ENCODE data around the gene EBF4. TPM values are rescaled to one million over a fixed set of nuclear protein-coding genes. Genes with fewer than 3 reads are reported as not detected.
"Not testable (repeated sequence)": the region's sequence is repeated elsewhere in the genome, so short reads cannot be mapped to it uniquely, and the experiment has no call there.

Gene EBF4
- total RNA-seq, 2 donors from 2014 or later: 8.9 to 23.0 TPM

- DNase-seq: peak; percentile 84 to 89
- peaks cover 26% of the 10 kb centered on the region for H3K4me1 Mint-ChIP-seq (ENCODE audit: low read depth)
- peak; percentile 76 to 81 for ATAC-seq (replicated peaks in 1 of 2)
- peaks cover 7 to 9% of the 10 kb centered on the region in 2 donors for H3K36me3 Mint-ChIP-seq (ENCODE audit: insufficient read depth in 2 of 2)
- H3K27ac Mint-ChIP-seq: no peak overlapping the region
- peak overlapping the region; percentile 65 to 72 for H3K4me3 Mint-ChIP-seq
- H3K27me3 Mint-ChIP-seq (ENCODE audit: low read depth): peaks cover 36% of the 10 kb centered on the region
- H3K9me3 Mint-ChIP-seq: no peaks in the 10 kb centered on the region
These were observed 4.5 kb upstream of the EBF4 start for GRCh38 chr20:2688041-2688591.

- DNase-seq: no peak
- ATAC-seq (replicated peaks in 1 of 2): no peak
- H3K36me3 Mint-ChIP-seq (ENCODE audit: insufficient read depth in 2 of 2): peaks cover 7 to 9% of the 10 kb centered on the region in 2 donors
These were observed 2.4 kb upstream of the EBF4 start for GRCh38 chr20:2690213-2690612.

GRCh38 chr20:2690718-2691117, 1.9 kb upstream of the EBF4 start:
- no peak for DNase-seq
- H3K27me3 Mint-ChIP-seq (ENCODE audit: low read depth): peaks cover 45% of the 10 kb centered on the region
- no peak overlapping the region for H3K27ac Mint-ChIP-seq
- peaks cover 32% of the 10 kb centered on the region for H3K4me1 Mint-ChIP-seq (ENCODE audit: low read depth)
- peaks cover 7 to 9% of the 10 kb centered on the region in 2 donors for H3K36me3 Mint-ChIP-seq (ENCODE audit: insufficient read depth in 2 of 2)
- H3K9me3 Mint-ChIP-seq: no peaks in the 10 kb centered on the region
- ATAC-seq (replicated peaks in 1 of 2): no peak
- H3K4me3 Mint-ChIP-seq: peak overlapping the region; percentile 89 to 98

More at GRCh38 chr20:2690213-2690612, 2.4 kb upstream of the EBF4 start:
- H3K4me1 Mint-ChIP-seq (ENCODE audit: low read depth): peaks cover 32% of the 10 kb centered on the region
- H3K27ac Mint-ChIP-seq: no peak overlapping the region
- H3K27me3 Mint-ChIP-seq (ENCODE audit: low read depth): peaks cover 45% of the 10 kb centered on the region
- no peak overlapping the region for H3K4me3 Mint-ChIP-seq
- H3K9me3 Mint-ChIP-seq: no peaks in the 10 kb centered on the region

- Mint-ChIP-seq H3K9me3 (no peaks in the 10 kb centered on the region), H3K27ac (no peak overlapping the region), H3K27me3 (ENCODE audit: low read depth) (peaks cover 49% of the 10 kb centered on the region), H3K4me3 (peak overlapping the region; percentile 89 to 98), H3K36me3 (ENCODE audit: insufficient read depth in 2 of 2) (peaks cover 7 to 9% of the 10 kb centered on the region in 2 donors), H3K4me1 (ENCODE audit: low read depth) (peaks cover 32% of the 10 kb centered on the region)
- DNase-seq (no peak), ATAC-seq (replicated peaks in 1 of 2) (no peak)
These were observed 1.5 kb upstream of the EBF4 start for GRCh38 chr20:2691127-2691526.

- H3K27ac Mint-ChIP-seq: peak overlapping the region; percentile 96
- no peak for ATAC-seq (replicated peaks in 1 of 2)
These were observed 931 bp upstream of the EBF4 start for GRCh38 chr20:2691663-2692035.

GRCh38 chr20:2692886-2693285, 306 bp downstream of the EBF4 start:
- ATAC-seq (replicated peaks in 1 of 2) (peak; percentile 30 to 38), DNase-seq (peak; percentile 47 to 52)
- no peaks in the 10 kb centered on the region for H3K9me3 Mint-ChIP-seq
- H3K4me3 Mint-ChIP-seq: no peak overlapping the region
- H3K27ac Mint-ChIP-seq: no peak overlapping the region
- H3K27me3 Mint-ChIP-seq (ENCODE audit: low read depth): peaks cover 59% of the 10 kb centered on the region
- H3K4me1 Mint-ChIP-seq (ENCODE audit: low read depth): peaks cover 26% of the 10 kb centered on the region
- peaks cover 7 to 9% of the 10 kb centered on the region in 2 donors for H3K36me3 Mint-ChIP-seq (ENCODE audit: insufficient read depth in 2 of 2)

More at GRCh38 chr20:2691663-2692035, 931 bp upstream of the EBF4 start:
- H3K4me1 Mint-ChIP-seq (ENCODE audit: low read depth): peaks cover 32% of the 10 kb centered on the region
- no peaks in the 10 kb centered on the region for H3K9me3 Mint-ChIP-seq
- H3K27me3 Mint-ChIP-seq (ENCODE audit: low read depth): peaks cover 54% of the 10 kb centered on the region
- DNase-seq: no peak
- peaks cover 7 to 9% of the 10 kb centered on the region in 2 donors for H3K36me3 Mint-ChIP-seq (ENCODE audit: insufficient read depth in 2 of 2)
- peak overlapping the region; percentile 89 to 98 for H3K4me3 Mint-ChIP-seq

GRCh38 chr20:2693286-2694007, 867 bp downstream of the EBF4 start:
- H3K27ac Mint-ChIP-seq: no peak overlapping the region
- H3K4me1 Mint-ChIP-seq (ENCODE audit: low read depth): peaks cover 20% of the 10 kb centered on the region
- DNase-seq (peak; percentile 69 to 75), ATAC-seq (replicated peaks in 1 of 2) (peak; percentile 74 to 76)
- H3K9me3 Mint-ChIP-seq: no peaks in the 10 kb centered on the region
- H3K36me3 Mint-ChIP-seq (ENCODE audit: insufficient read depth in 2 of 2): peaks cover 7 to 9% of the 10 kb centered on the region in 2 donors
- peak overlapping the region; percentile 43 to 47 for H3K4me3 Mint-ChIP-seq
- peaks cover 59% of the 10 kb centered on the region for H3K27me3 Mint-ChIP-seq (ENCODE audit: low read depth)

GRCh38 chr20:2694008-2694471, 1.5 kb downstream of the EBF4 start:
- Mint-ChIP-seq H3K27ac (no peak overlapping the region), H3K4me1 (ENCODE audit: low read depth) (peaks cover 18% of the 10 kb centered on the region), H3K4me3 (peak overlapping the region; percentile 43 to 47), H3K9me3 (no peaks in the 10 kb centered on the region), H3K27me3 (ENCODE audit: low read depth) (peaks cover 59% of the 10 kb centered on the region), H3K36me3 (ENCODE audit: insufficient read depth in 2 of 2) (peaks cover 7 to 9% of the 10 kb centered on the region in 2 donors)
- DNase-seq: no peak
- ATAC-seq (replicated peaks in 1 of 2): no peak

- no peak for ATAC-seq (replicated peaks in 1 of 2)
- Mint-ChIP-seq H3K36me3 (ENCODE audit: insufficient read depth in 2 of 2) (peaks cover 7 to 9% of the 10 kb centered on the region in 2 donors), H3K27me3 (ENCODE audit: low read depth) (peaks cover 59% of the 10 kb centered on the region), H3K9me3 (no peaks in the 10 kb centered on the region), H3K4me3 (peak overlapping the region; percentile 39 to 47), H3K27ac (no peak overlapping the region), H3K4me1 (ENCODE audit: low read depth) (peaks cover 18% of the 10 kb centered on the region)
- no peak for DNase-seq
These were observed 1.9 kb downstream of the EBF4 start for GRCh38 chr20:2694519-2694918.

GRCh38 chr20:2695206-2695983, 2.8 kb downstream of the EBF4 start:
- Mint-ChIP-seq H3K4me3 (peak overlapping the region; percentile 39 to 47), H3K27me3 (ENCODE audit: low read depth) (peaks cover 53% of the 10 kb centered on the region), H3K36me3 (ENCODE audit: insufficient read depth in 2 of 2) (peaks cover 7 to 9% of the 10 kb centered on the region in 2 donors), H3K27ac (no peak overlapping the region), H3K4me1 (ENCODE audit: low read depth) (peaks cover 18% of the 10 kb centered on the region), H3K9me3 (no peaks in the 10 kb centered on the region)
- ATAC-seq (replicated peaks in 1 of 2) (no peak), DNase-seq (no peak)

- ATAC-seq (replicated peaks in 1 of 2); DNase-seq; H3K27ac Mint-ChIP-seq; H3K36me3 Mint-ChIP-seq (ENCODE audit: insufficient read depth in 2 of 2); H3K4me3 Mint-ChIP-seq; H3K9me3 Mint-ChIP-seq: not testable (repeated sequence)
- peaks cover 53% of the 10 kb centered on the region for H3K27me3 Mint-ChIP-seq (ENCODE audit: low read depth)
- peaks cover 18% of the 10 kb centered on the region for H3K4me1 Mint-ChIP-seq (ENCODE audit: low read depth)
These were observed 3.5 kb downstream of the EBF4 start for GRCh38 chr20:2695984-2696525.

- Mint-ChIP-seq H3K9me3 (no peaks in the 10 kb centered on the region), H3K27ac (no peak overlapping the region), H3K27me3 (ENCODE audit: low read depth) (peaks cover 47% of the 10 kb centered on the region), H3K4me3 (no peak overlapping the region), H3K36me3 (ENCODE audit: insufficient read depth in 2 of 2) (peaks cover 5% of the 10 kb centered on the region in 2 donors), H3K4me1 (ENCODE audit: low read depth) (peaks cover 12% of the 10 kb centered on the region)
- ATAC-seq (replicated peaks in 1 of 2) (no peak), DNase-seq (no peak)
These were observed 4.1 kb downstream of the EBF4 start for GRCh38 chr20:2696646-2697045.

GRCh38 chr20:2697768-2698167, 5.2 kb downstream of the EBF4 start:
- H3K27me3 Mint-ChIP-seq (ENCODE audit: low read depth): peaks cover 40% of the 10 kb centered on the region
- no peak overlapping the region for H3K4me3 Mint-ChIP-seq
- peaks cover 6% of the 10 kb centered on the region for H3K4me1 Mint-ChIP-seq (ENCODE audit: low read depth)
- H3K27ac Mint-ChIP-seq: no peak overlapping the region
- no peaks in the 10 kb centered on the region for H3K36me3 Mint-ChIP-seq (ENCODE audit: insufficient read depth in 2 of 2)
- DNase-seq (no peak), ATAC-seq (replicated peaks in 1 of 2) (no peak)
- H3K9me3 Mint-ChIP-seq: no peaks in the 10 kb centered on the region
